ENCODE measurements around the gene CASP3.

DNA sequence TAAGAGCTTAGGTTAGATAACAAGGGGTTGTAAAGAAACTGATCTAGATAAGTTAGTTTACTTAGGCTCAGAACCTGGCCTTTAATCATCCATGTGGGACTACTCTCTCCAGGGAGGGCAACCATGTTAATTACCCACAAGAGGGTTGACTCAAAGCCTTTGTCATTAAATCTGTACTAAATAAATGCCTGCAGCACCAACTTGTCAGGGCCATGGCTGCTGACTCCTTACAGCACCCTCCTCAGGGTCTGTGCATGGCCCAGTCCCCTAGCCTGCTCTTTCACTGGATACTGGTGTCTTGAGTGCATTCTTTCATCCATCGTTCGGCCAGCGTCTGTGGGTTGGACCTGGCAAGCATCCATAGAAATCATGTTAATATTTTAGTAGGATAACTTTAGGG is 34.7 kb downstream of the CASP3 start:
- TF ChIP-seq, protein P1, sequence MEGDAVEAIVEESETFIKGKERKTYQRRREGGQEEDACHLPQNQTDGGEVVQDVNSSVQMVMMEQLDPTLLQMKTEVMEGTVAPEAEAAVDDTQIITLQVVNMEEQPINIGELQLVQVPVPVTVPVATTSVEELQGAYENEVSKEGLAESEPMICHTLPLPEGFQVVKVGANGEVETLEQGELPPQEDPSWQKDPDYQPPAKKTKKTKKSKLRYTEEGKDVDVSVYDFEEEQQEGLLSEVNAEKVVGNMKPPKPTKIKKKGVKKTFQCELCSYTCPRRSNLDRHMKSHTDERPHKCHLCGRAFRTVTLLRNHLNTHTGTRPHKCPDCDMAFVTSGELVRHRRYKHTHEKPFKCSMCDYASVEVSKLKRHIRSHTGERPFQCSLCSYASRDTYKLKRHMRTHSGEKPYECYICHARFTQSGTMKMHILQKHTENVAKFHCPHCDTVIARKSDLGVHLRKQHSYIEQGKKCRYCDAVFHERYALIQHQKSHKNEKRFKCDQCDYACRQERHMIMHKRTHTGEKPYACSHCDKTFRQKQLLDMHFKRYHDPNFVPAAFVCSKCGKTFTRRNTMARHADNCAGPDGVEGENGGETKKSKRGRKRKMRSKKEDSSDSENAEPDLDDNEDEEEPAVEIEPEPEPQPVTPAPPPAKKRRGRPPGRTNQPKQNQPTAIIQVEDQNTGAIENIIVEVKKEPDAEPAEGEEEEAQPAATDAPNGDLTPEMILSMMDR (IDR thresholded peaks at IDR 0.05) = no peak
- no peak for TF ChIP-seq EZH2 (IDR thresholded peaks at IDR 0.05; ENCODE audit: borderline replicate concordance, insufficient read depth, low read depth, low read length, poor library complexity, severe bottlenecking)

Measured in B cell (primary cell).